Mesendoderm (in vitro differentiated cells): ENCODE measurements around the gene MPC2.
A peak's percentile ranks its signal among the peaks of the same experiment; 100 is the strongest.
"Not testable (repeated sequence)": the region's sequence is repeated elsewhere in the genome, so short reads cannot be mapped to it uniquely, and the experiment has no call there.

Experiments
- DNase-seq: peaks from one replicate; pipeline ENCODE4 v3.0.0; 2013
- H2AK5ac ChIP-seq: 2 replicates; pipeline ENCODE4 v1.6.1; 2013; ENCODE audit warnings: low read length, inconsistent platforms
- H2BK120ac ChIP-seq: 2 replicates; pipeline ENCODE4 v1.6.1; 2013; ENCODE audit warnings: low read depth, mild to moderate bottlenecking, low read length, moderate library complexity, mixed read lengths
- H2BK15ac ChIP-seq: replicated peaks from 2 replicates; pipeline ENCODE4 v1.6.1; 2013; ENCODE audit warnings: low read depth, mild to moderate bottlenecking, moderate library complexity
- H2BK5ac ChIP-seq: 2 replicates; pipeline ENCODE4 v1.6.1; 2013; ENCODE audit warnings: low read length, inconsistent platforms
- H3K18ac ChIP-seq: 2 replicates; pipeline ENCODE4 v1.6.1; 2013; ENCODE audit warnings: mild to moderate bottlenecking, low read length, mixed read lengths
- H3K23ac ChIP-seq: one replicate; pipeline ENCODE4 v1.6.1; 2013; ENCODE audit warnings: low read length
- H3K27ac ChIP-seq: 2 replicates; pipeline ENCODE4 v1.5.1; 2013; ENCODE audit warnings: low read depth, mild to moderate bottlenecking, inconsistent platforms, low read length, moderate library complexity
- H3K27me3 ChIP-seq: 2 replicates; pipeline ENCODE4 v1.6.1; 2013; ENCODE audit warnings: low read length, control low read depth, mild to moderate bottlenecking, inconsistent platforms; ENCODE audit not compliant: insufficient read depth, poor library complexity
- H3K36me3 ChIP-seq: 2 replicates; pipeline ENCODE4 v1.6.1; 2013; ENCODE audit warnings: low read length, inconsistent platforms; ENCODE audit not compliant: control insufficient read depth, insufficient read depth
- H3K4ac ChIP-seq: one replicate; pipeline ENCODE4 v1.6.1; 2013; ENCODE audit warnings: low read depth, mild to moderate bottlenecking, low read length, moderate library complexity
- H3K4me1 ChIP-seq: 2 replicates; pipeline ENCODE4 v1.6.1; 2013; ENCODE audit warnings: low read depth, low read length, inconsistent platforms; ENCODE audit not compliant: control insufficient read depth
- H3K4me2 ChIP-seq: 2 replicates; pipeline ENCODE4 v1.6.1; 2013; ENCODE audit warnings: low read length
- H3K4me3 ChIP-seq: 2 replicates; pipeline ENCODE4 v1.5.1; 2013; ENCODE audit warnings: mild to moderate bottlenecking, low read length
- H3K56ac ChIP-seq: one replicate; pipeline ENCODE4 v1.6.1; 2013; ENCODE audit warnings: low read length
- H3K79me1 ChIP-seq: 2 replicates; pipeline ENCODE4 v1.6.1; 2013; ENCODE audit warnings: low read length, inconsistent platforms
- H3K79me2 ChIP-seq: 2 replicates; pipeline ENCODE4 v1.6.1; 2013; ENCODE audit warnings: mild to moderate bottlenecking, low read length; ENCODE audit not compliant: control insufficient read depth, insufficient read depth
- H3K9ac ChIP-seq: 2 replicates; pipeline ENCODE4 v1.6.1; 2013; ENCODE audit warnings: low read length, inconsistent platforms
- H4K5ac ChIP-seq: one replicate; pipeline ENCODE4 v1.6.1; 2013; ENCODE audit warnings: low read length
- H4K8ac ChIP-seq: one replicate; pipeline ENCODE4 v1.6.1; 2013; ENCODE audit warnings: low read depth, mild to moderate bottlenecking, control low read depth, low read length, moderate library complexity
- WGBS: extraction: QIAGEN DNeasy Blood & Tissue Kit; methylation state at CpG from one replicate; pipeline ENCODE4 v1.1.7; 2013; ENCODE audit warnings: low lambda C conversion rate, missing lambda C conversion rate; ENCODE audit not compliant: insufficient coverage; ENCODE audit errors: extremely low coverage; 5-methylcytosine and 5-hydroxymethylcytosine counted together

Gene MPC2

DNA sequence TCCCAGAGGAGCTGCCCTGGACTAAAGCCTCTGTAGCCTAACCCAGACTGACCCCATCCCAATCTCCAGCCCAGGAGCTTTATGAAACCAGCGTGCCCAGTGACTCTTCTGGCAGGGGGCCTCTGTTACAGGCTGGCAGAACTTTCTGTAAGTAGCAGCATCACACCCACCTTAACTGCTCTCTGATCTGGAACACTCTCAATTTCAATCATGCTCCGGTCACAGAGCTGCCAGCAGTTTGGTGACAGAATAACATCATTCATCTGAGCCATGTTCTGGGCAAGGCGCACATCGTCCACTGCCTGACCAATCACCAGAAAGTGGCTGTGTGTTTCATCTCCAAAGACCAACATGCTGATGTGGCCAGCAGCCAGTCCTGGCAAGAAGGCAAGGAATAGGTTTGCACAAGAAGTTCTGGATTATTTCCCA, 37.6 kb downstream of the MPC2 start:
- no peak overlapping the region for H4K8ac ChIP-seq
- no peaks in the 10 kb centered on the region for H3K79me1 ChIP-seq
- H2BK5ac ChIP-seq: no peak overlapping the region
- no CpG with 5 or more reads among the region's 4 CpGs for WGBS
- no peak overlapping the region for H2BK15ac ChIP-seq
- H3K9ac ChIP-seq: no peak overlapping the region
- no peak overlapping the region for H3K18ac ChIP-seq
- no peak overlapping the region for H2AK5ac ChIP-seq
- no peak overlapping the region for H4K5ac ChIP-seq
- H3K4me3 ChIP-seq: no peak overlapping the region
- no peaks in the 10 kb centered on the region for H3K79me2 ChIP-seq
- H3K4me2 ChIP-seq: no peak overlapping the region
- H3K4ac ChIP-seq: no peak overlapping the region
- DNase-seq: no peak
- H3K4me1 ChIP-seq: no peaks in the 10 kb centered on the region
- no peak overlapping the region for H3K23ac ChIP-seq
- H3K36me3 ChIP-seq: no peaks in the 10 kb centered on the region
- H3K56ac ChIP-seq: no peak overlapping the region
- no peaks in the 10 kb centered on the region for H3K27me3 ChIP-seq
- no peak overlapping the region for H2BK120ac ChIP-seq
- H3K27ac ChIP-seq: no peak overlapping the region

DNA sequence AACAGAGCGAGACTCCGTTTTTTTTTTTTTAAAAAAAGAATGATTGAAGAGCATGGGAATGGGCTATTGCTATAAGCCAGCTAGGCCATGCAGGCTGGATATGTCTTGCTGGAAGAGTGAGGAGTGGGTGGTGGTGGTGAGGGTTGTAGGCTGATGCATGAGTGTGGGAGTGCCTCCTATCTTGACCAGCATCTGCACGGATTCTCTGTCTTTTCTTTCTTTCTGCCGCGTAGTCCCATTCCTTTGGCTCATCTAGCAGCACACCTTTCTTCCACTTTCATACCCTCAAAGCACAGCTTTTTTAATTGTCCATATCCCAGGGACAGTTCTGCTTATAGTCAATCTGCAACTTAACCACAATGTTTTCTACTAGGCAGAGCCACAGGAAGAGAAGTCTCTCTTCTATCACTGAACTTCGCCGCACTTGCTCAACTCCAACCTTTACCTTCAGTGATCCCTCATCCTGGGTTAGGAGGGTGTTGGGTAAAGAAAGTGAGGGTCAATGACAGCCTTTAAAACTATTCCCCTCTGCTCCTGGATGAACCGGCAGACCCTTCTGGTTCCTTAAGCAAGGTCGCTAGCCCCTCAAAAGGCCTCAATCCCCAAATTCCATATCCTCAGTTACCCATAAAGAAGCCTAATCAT, 38.2 kb downstream of the MPC2 start:
- Histone ChIP-seq H3K4ac (no peak overlapping the region), H3K9ac (no peak overlapping the region), H3K27me3 (no peaks in the 10 kb centered on the region), H3K4me1 (no peaks in the 10 kb centered on the region), H2BK120ac (no peak overlapping the region), H2BK15ac (no peak overlapping the region), H4K8ac (no peak overlapping the region), H4K5ac (no peak overlapping the region), H3K27ac (no peak overlapping the region), H2AK5ac (no peak overlapping the region), H3K56ac (no peak overlapping the region), H3K18ac (no peak overlapping the region), H3K4me2 (no peak overlapping the region), H3K79me1 (no peaks in the 10 kb centered on the region), H3K79me2 (no peaks in the 10 kb centered on the region), H3K4me3 (no peak overlapping the region), H3K36me3 (no peaks in the 10 kb centered on the region), H2BK5ac (no peak overlapping the region), H3K23ac (no peak overlapping the region)
- no CpG with 5 or more reads among the region's 9 CpGs for WGBS
- DNase-seq: no peak

GRCh38 chr1:167893798-167894197, 43.1 kb downstream of the MPC2 start:
- Histone ChIP-seq H2BK15ac (no peak overlapping the region), H4K8ac (no peak overlapping the region), H3K27me3 (no peaks in the 10 kb centered on the region), H3K4me3 (no peak overlapping the region), H3K18ac (no peak overlapping the region), H3K4me2 (no peak overlapping the region), H3K79me1 (no peaks in the 10 kb centered on the region), H2AK5ac (no peak overlapping the region), H3K56ac (peak overlapping the region; percentile 40), H3K4ac (no peak overlapping the region), H2BK120ac (no peak overlapping the region), H3K36me3 (no peaks in the 10 kb centered on the region), H3K79me2 (no peaks in the 10 kb centered on the region), H3K23ac (peak overlapping the region; percentile 85), H3K4me1 (no peaks in the 10 kb centered on the region), H3K9ac (no peak overlapping the region), H3K27ac (no peak overlapping the region), H2BK5ac (no peak overlapping the region), H4K5ac (no peak overlapping the region)
- DNase-seq: peak; percentile 21
- WGBS: no CpG with 5 or more reads among the region's 2 CpGs

DNA sequence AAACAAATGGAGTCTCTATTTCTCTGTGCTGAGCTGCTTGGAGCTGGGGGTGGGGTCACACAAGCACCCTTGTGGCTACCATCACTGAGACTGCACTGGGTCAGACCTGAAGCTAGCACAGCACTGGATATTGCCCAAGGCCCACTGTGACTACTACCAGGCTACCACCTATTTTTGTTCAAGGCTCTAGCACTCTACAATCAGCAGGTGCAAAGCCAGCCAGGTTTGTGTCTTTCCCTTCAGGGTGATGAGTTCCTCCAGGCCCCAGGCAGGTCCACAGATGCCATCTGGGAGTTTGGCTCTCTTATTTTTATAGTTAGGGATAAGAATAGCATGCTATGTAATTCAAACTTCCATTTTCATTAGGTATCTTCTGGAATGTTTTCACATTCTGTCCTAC, 46.5 kb downstream of the MPC2 start:
- H4K5ac ChIP-seq: no peak overlapping the region
- H2BK120ac ChIP-seq: no peak overlapping the region
- H3K18ac ChIP-seq: no peak overlapping the region
- no peak for DNase-seq
- no peaks in the 10 kb centered on the region for H3K4me1 ChIP-seq
- H2BK15ac ChIP-seq: no peak overlapping the region
- no peak overlapping the region for H3K9ac ChIP-seq
- H3K27me3 ChIP-seq: no peaks in the 10 kb centered on the region
- H3K79me1 ChIP-seq: no peaks in the 10 kb centered on the region
- H3K23ac ChIP-seq: no peak overlapping the region
- H3K4me2 ChIP-seq: no peak overlapping the region
- no peak overlapping the region for H3K4me3 ChIP-seq
- no peak overlapping the region for H3K27ac ChIP-seq
- no peak overlapping the region for H2BK5ac ChIP-seq
- H3K56ac ChIP-seq: no peak overlapping the region
- H3K36me3 ChIP-seq: no peaks in the 10 kb centered on the region
- H2AK5ac ChIP-seq: no peak overlapping the region
- H4K8ac ChIP-seq: no peak overlapping the region
- H3K79me2 ChIP-seq: no peaks in the 10 kb centered on the region
- no peak overlapping the region for H3K4ac ChIP-seq

DNA sequence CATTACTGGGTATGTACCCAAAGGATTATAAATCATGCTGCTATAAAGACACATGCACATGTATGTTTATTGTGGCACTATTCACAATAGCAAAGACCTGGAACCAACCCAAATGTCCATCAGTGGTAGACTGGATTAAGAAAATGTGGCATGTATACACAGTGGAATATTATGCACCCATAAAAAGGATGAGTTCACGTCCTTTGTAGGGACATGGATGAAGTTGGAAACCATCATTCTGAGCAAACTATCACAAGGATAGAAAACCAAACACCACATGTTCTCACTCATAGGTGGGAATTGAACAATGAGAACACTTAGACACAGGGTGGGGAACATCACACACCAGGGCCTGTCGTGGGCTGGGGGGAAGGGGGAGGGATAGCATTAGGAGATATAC, 49.7 kb downstream of the MPC2 start:
- H3K18ac ChIP-seq, H3K4me1 ChIP-seq, H3K23ac ChIP-seq, H2BK15ac ChIP-seq, H3K79me2 ChIP-seq, H4K8ac ChIP-seq, H3K36me3 ChIP-seq, H3K27me3 ChIP-seq, H3K4me3 ChIP-seq, DNase-seq, H4K5ac ChIP-seq, H3K56ac ChIP-seq, H3K4me2 ChIP-seq, H2AK5ac ChIP-seq, H3K79me1 ChIP-seq, H2BK120ac ChIP-seq, H3K27ac ChIP-seq, H2BK5ac ChIP-seq, H3K9ac ChIP-seq, H3K4ac ChIP-seq: not testable (repeated sequence)
- WGBS: no CpG with 5 or more reads among the region's 2 CpGs

DNA sequence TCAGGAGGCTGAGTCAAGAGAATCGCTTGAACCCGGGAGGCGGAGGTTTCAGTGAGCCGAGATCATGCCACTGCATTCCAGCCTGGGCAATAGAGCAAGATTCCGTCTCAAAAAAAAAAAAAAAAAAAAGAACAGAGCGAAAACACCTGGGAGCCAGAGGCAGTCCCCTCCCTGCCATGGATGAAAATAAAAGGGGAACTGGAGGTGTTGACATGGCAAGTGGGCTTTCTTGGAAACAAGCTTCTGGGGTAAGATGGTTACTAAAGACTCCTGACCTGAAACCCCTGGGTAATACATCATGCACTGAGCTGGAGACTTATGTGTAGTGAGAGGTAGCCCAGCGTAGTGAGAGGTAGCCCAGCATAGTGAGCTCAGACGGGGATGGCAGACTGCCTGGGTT, 54.5 kb downstream of the MPC2 start:
- H3K9ac ChIP-seq: no peak overlapping the region
- H4K8ac ChIP-seq: no peak overlapping the region
- no peak overlapping the region for H3K27ac ChIP-seq
- H3K4me1 ChIP-seq: no peaks in the 10 kb centered on the region
- H3K79me1 ChIP-seq: no peaks in the 10 kb centered on the region
- H3K18ac ChIP-seq: no peak overlapping the region
- no peaks in the 10 kb centered on the region for H3K36me3 ChIP-seq
- H2AK5ac ChIP-seq: no peak overlapping the region
- H3K4me2 ChIP-seq: no peak overlapping the region
- no peak overlapping the region for H2BK120ac ChIP-seq
- H3K79me2 ChIP-seq: no peaks in the 10 kb centered on the region
- DNase-seq: no peak
- no peaks in the 10 kb centered on the region for H3K27me3 ChIP-seq
- H3K4me3 ChIP-seq: no peak overlapping the region
- H3K4ac ChIP-seq: no peak overlapping the region
- H4K5ac ChIP-seq: no peak overlapping the region
- no peak overlapping the region for H2BK5ac ChIP-seq
- no CpG with 5 or more reads among the region's 8 CpGs for WGBS
- no peak overlapping the region for H3K23ac ChIP-seq
- no peak overlapping the region for H3K56ac ChIP-seq
- H2BK15ac ChIP-seq: no peak overlapping the region
